ENCODE results near the gene MXRA5. TPM values are rescaled to one million over a fixed set of nuclear protein-coding genes. Genes with fewer than 3 reads are reported as not detected.
"Not testable (repeated sequence)": the region's sequence is repeated elsewhere in the genome, so short reads cannot be mapped to it uniquely, and the experiment has no call there.

Gene MXRA5, protein sequence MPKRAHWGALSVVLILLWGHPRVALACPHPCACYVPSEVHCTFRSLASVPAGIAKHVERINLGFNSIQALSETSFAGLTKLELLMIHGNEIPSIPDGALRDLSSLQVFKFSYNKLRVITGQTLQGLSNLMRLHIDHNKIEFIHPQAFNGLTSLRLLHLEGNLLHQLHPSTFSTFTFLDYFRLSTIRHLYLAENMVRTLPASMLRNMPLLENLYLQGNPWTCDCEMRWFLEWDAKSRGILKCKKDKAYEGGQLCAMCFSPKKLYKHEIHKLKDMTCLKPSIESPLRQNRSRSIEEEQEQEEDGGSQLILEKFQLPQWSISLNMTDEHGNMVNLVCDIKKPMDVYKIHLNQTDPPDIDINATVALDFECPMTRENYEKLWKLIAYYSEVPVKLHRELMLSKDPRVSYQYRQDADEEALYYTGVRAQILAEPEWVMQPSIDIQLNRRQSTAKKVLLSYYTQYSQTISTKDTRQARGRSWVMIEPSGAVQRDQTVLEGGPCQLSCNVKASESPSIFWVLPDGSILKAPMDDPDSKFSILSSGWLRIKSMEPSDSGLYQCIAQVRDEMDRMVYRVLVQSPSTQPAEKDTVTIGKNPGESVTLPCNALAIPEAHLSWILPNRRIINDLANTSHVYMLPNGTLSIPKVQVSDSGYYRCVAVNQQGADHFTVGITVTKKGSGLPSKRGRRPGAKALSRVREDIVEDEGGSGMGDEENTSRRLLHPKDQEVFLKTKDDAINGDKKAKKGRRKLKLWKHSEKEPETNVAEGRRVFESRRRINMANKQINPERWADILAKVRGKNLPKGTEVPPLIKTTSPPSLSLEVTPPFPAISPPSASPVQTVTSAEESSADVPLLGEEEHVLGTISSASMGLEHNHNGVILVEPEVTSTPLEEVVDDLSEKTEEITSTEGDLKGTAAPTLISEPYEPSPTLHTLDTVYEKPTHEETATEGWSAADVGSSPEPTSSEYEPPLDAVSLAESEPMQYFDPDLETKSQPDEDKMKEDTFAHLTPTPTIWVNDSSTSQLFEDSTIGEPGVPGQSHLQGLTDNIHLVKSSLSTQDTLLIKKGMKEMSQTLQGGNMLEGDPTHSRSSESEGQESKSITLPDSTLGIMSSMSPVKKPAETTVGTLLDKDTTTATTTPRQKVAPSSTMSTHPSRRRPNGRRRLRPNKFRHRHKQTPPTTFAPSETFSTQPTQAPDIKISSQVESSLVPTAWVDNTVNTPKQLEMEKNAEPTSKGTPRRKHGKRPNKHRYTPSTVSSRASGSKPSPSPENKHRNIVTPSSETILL (N-terminal part only)
- total RNA-seq = 1 to 10 TPM; 2.5 to 6.3 TPM
- long read RNA-seq, donor 1, partial matches to known transcripts = 1 of 3 reads
- long read RNA-seq, donor 1, other reads (novel, unspliced or antisense) = 2 of 3 reads
- long read RNA-seq, donor 2 = 0 reads

GRCh38 chrX:3346501-3347259 lies at the start of gene MXRA5:
Gene MXRA5 (minus strand): TSS chrX:3346652. CDS start chrX:3343833, 2,819 bp downstream.
- DNase-seq (ENCODE audit: low spot score) = no peak
- intact Hi-C loops (cut with DNase I) = no loop called here

- DNase-seq (ENCODE audit: low spot score) = no peak
- intact Hi-C loops (cut with DNase I) = no loop called here
Observed at GRCh38 chrX:3393581-3394111, 47.2 kb upstream of the MXRA5 start.

DNA sequence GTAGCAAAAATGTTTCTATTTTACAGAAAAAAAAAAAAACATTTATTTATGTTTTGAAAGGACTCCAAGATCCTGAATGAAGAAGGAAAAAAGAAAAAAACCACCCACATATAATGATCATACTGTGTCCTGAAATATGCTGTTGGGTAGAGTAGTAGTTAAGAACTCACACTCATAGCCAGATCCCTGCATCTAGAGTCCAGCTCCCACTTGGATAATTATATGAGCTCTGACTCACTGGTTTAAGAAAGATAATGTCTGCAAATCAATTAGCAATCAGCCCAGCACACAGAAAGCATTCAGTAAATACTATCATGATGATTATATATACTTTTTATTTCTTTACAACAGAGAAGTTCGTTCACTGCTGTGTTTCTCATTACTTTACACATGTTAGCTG lies 46.7 kb upstream of the MXRA5 start:
- DNase-seq (ENCODE audit: low spot score) = no peak
- intact Hi-C loops (cut with DNase I) = no loop called here

- DNase-seq (ENCODE audit: low spot score) = no peak
- intact Hi-C loops (cut with DNase I) = no loop called here
Observed at GRCh38 chrX:3388457-3388856, 42.0 kb upstream of the MXRA5 start.

GRCh38 chrX:3384327-3384726 lies 37.9 kb upstream of the MXRA5 start:
- intact Hi-C loops (cut with DNase I) = no loop called here
- no peak for DNase-seq (ENCODE audit: low spot score)

GRCh38 chrX:3380603-3381002 lies 34.2 kb upstream of the MXRA5 start:
- DNase-seq (ENCODE audit: low spot score) = no peak
- intact Hi-C loops (cut with DNase I) = no loop called here

DNA sequence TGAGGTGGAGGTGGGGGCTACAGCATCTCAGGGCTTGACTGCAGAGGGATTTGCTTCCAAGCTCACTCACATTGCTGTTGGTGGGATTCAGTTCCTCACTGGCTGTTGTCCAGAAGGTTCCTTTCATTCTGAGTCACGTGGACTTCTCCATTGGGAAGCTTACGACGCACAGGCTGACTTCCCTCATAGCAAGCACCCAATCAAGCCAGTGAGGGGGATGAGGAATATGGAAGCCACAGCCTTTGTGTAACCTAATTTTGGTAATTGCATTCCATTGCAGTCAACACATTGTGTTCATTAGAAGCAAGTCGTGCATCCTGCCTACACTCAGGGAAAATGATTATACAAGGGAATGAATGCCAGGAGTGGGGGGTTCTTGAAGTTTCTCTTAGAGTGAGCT lies 32.7 kb upstream of the MXRA5 start:
- DNase-seq (ENCODE audit: low spot score) = no peak

DNA sequence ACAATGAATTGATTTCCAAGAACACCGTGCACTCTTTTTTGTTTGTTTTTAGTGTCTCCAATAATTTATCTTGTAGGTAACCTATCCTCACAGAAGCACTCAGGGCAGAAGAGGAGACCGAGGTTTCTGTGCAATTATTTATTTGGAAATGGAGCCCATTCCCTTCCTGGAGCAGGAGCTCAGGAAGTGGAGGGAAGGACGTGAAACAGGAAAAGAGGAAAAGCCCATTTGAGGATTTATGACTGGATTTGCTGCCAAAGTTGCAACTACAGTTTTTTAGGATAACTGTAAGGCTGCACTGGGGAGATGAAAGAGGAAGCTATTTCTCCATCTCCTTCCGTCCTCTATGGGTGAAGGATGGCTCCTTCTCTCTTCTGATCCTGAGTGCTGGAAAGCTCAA lies 31.7 kb upstream of the MXRA5 start:
- DNase-seq (ENCODE audit: low spot score) = no peak
- intact Hi-C loops (cut with DNase I) = no loop called here

More for the DNA sequence above, 32.7 kb upstream of the MXRA5 start:
- intact Hi-C loops (cut with DNase I) = no loop called here

- intact Hi-C loops (cut with DNase I) = no loop called here
- no peak for DNase-seq (ENCODE audit: low spot score)
Observed at GRCh38 chrX:3377560-3377959, 31.1 kb upstream of the MXRA5 start.

- DNase-seq (ENCODE audit: low spot score); intact Hi-C loops (cut with DNase I): not testable (repeated sequence)
Observed at GRCh38 chrX:3375878-3376508, 29.5 kb upstream of the MXRA5 start.

- intact Hi-C loops (cut with DNase I) = no loop called here
- no peak for DNase-seq (ENCODE audit: low spot score)
Observed at GRCh38 chrX:3374108-3374800, 27.8 kb upstream of the MXRA5 start.

DNA sequence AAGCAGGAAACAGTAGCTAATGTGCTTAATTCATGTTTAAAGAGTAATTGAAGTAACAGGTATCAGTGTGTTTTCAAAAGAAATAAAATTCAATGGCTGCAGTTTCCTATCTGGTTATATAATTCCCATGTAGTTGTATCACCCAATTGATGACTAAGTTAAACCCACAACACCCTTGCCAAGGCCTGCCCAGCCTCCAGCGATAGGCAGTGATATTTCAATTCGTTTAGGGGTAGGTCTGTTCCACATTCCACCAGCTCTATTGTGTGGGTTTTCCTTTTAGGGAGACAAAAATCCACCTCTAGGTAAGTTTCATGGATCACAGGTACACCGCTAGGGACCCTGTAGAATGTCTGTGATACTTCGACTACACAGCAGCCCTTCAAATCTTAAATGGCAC lies 24.7 kb upstream of the MXRA5 start:
- no peak for DNase-seq (ENCODE audit: low spot score)
- intact Hi-C loops (cut with DNase I) = no loop called here

- intact Hi-C loops (cut with DNase I) = no loop called here
- no peak for DNase-seq (ENCODE audit: low spot score)
Observed at GRCh38 chrX:3370656-3371055, 24.2 kb upstream of the MXRA5 start.

- DNase-seq (ENCODE audit: low spot score) = no peak
- intact Hi-C loops (cut with DNase I) = no loop called here
Observed at GRCh38 chrX:3362956-3363355, 16.5 kb upstream of the MXRA5 start.

- intact Hi-C loops (cut with DNase I) = no loop called here
- DNase-seq (ENCODE audit: low spot score) = no peak
Observed at GRCh38 chrX:3360881-3361280, 14.4 kb upstream of the MXRA5 start.

DNA sequence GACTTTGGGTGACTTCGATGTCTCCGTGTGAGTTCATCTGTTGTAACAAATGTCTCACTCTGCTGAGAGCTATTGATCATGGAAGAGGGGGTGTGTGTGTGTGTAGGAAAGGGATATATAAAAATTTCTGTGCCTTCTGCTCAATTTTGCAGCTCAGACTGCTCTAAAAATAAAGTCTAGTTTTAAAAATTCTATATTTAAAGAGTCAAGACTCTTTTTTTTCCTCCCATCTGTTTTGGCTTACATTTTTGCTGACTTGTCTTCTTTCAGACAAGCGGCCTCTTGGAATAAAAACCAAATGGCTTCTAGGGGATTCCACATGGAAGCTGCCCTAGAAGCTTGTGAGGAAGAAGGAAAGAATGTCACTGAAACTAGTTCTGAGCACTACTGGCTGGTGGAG lies 6.3 kb upstream of the MXRA5 start:
- DNase-seq (ENCODE audit: low spot score); intact Hi-C loops (cut with DNase I): not testable (repeated sequence)

GRCh38 chrX:3351276-3351675 lies 4.8 kb upstream of the MXRA5 start:
- no peak for DNase-seq (ENCODE audit: low spot score)
- intact Hi-C loops (cut with DNase I) = no loop called here

Measured in posterior vena cava (tissue), 2 donors.